HepG2 (cell line): ENCODE results near the gene INAFM1.

ENCODE experiments used
- CTCF ChIP-seq: sonication (generic); formaldehyde crosslinking; IDR thresholded peaks from 2 replicates; pipeline ENCODE4 v1.5.0; 2020; ENCODE audit warnings: mild to moderate bottlenecking, missing genetic modification reagents, moderate library complexity
- EP300 ChIP-seq, 3 experiments: sonication (generic) in 1 of 3; formaldehyde crosslinking in 1 of 3; IDR thresholded peaks; 2 replicates each; pipeline versions ENCODE4 v1.5.1 to v1.6.1; 2011 to 2020; ENCODE audit warnings: low read depth in 2 of 3, low read length in 2 of 3, borderline replicate concordance in 1 of 3, improper control_type of control experiment in 1 of 3, mild to moderate bottlenecking in 1 of 3, missing genetic modification reagents in 1 of 3, moderate library complexity in 1 of 3
- EZH2 ChIP-seq: conservative IDR thresholded peaks from 2 replicates; pipeline ENCODE4 v1.6.1; 2012; ENCODE audit warnings: mild to moderate bottlenecking, low read depth, low read length, moderate library complexity
- JUND ChIP-seq: sonication (generic); formaldehyde crosslinking; IDR thresholded peaks from 2 replicates; pipeline ENCODE4 v1.8.0; 2022; ENCODE audit warnings: mild to moderate bottlenecking, missing genetic modification reagents
- PRDM15 ChIP-seq: sonication (generic); formaldehyde crosslinking; IDR thresholded peaks from 2 replicates; pipeline ENCODE4 v1.4.0; 2020; ENCODE audit warnings: missing genetic modification reagents
- SMAD1 ChIP-seq: sonication (generic); formaldehyde crosslinking; IDR thresholded peaks from 2 replicates; pipeline ENCODE4 v1.4.0; 2020; ENCODE audit warnings: missing genetic modification reagents, low read depth, mild to moderate bottlenecking, borderline replicate concordance
- TBP ChIP-seq: sonication (generic); formaldehyde crosslinking; IDR thresholded peaks from 2 replicates; pipeline ENCODE4 v1.5.0; 2020; ENCODE audit warnings: missing genetic modification reagents
- TCF12 ChIP-seq, 2 experiments: fragments of 450-650 bp in 1 of 2; sonication (generic) in 1 of 2; formaldehyde crosslinking in 1 of 2; IDR thresholded peaks; 2 replicates each; pipeline versions ENCODE4 v1.6.1 to v1.8.0; 2017 to 2022; ENCODE audit warnings: antibody characterized with exemption in 1 of 2, mild to moderate bottlenecking in 1 of 2, missing genetic modification reagents in 1 of 2, moderate library complexity in 1 of 2
- ZNF737 ChIP-seq: sonication (generic); formaldehyde crosslinking; IDR thresholded peaks from 2 replicates; pipeline ENCODE4 v1.5.0; 2020; ENCODE audit warnings: missing genetic modification reagents, mild to moderate bottlenecking, borderline replicate concordance
- ZNF780A ChIP-seq: sonication (generic); formaldehyde crosslinking; IDR thresholded peaks from 2 replicates; pipeline ENCODE4 v1.8.0; 2022; ENCODE audit warnings: mild to moderate bottlenecking, missing genetic modification reagents, moderate library complexity
- TF ChIP-seq, protein P1 (sequence below): sonication (generic); formaldehyde crosslinking; IDR thresholded peaks from 2 replicates; pipeline ENCODE4 v1.9.0; 2021; ENCODE audit warnings: missing genetic modification reagents, borderline replicate concordance

DNA sequence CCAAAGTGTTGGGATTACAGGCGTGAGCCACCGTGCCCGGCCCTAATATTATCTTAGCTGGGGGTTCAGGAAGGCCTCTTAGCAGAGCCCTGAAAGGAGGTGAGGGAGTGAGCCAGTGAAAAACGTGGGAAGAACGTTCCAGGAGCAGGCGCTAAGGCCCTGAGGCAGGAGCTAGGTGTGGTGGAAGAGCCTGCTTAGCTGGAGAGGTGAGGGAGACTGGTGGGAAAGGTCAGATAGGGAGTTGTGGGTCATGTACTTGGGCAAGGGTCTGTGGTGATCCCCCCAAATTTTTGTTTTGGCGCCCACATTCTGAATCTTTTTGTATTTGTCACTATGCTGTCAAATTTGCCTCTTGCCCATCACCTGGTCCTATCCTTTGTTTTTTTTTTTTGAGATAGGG lies 5.1 kb upstream of the INAFM1 start:
- TF ChIP-seq JUND (CRISPR knock-in tag) (no peak), CTCF (CRISPR knock-in tag) (no peak), SMAD1 (CRISPR knock-in tag) (no peak), EZH2 (no peak), TCF12 (IDR thresholded peaks at IDR 0.05) (no peak), TCF12 (CRISPR knock-in tag; IDR thresholded peaks at IDR 0.05) (no peak), PRDM15 (CRISPR knock-in tag) (no peak), EP300 (IDR thresholded peaks at IDR 0.05; ENCODE audit: low read depth in 2 of 2, low read length in 2 of 2) (no peak), EP300 (CRISPR knock-in tag; IDR thresholded peaks at IDR 0.05; ENCODE audit: borderline replicate concordance) (no peak), ZNF737 (CRISPR knock-in tag) (no peak), ZNF780A (CRISPR knock-in tag) (no peak), TBP (CRISPR knock-in tag) (no peak)
- TF ChIP-seq, protein P1, sequence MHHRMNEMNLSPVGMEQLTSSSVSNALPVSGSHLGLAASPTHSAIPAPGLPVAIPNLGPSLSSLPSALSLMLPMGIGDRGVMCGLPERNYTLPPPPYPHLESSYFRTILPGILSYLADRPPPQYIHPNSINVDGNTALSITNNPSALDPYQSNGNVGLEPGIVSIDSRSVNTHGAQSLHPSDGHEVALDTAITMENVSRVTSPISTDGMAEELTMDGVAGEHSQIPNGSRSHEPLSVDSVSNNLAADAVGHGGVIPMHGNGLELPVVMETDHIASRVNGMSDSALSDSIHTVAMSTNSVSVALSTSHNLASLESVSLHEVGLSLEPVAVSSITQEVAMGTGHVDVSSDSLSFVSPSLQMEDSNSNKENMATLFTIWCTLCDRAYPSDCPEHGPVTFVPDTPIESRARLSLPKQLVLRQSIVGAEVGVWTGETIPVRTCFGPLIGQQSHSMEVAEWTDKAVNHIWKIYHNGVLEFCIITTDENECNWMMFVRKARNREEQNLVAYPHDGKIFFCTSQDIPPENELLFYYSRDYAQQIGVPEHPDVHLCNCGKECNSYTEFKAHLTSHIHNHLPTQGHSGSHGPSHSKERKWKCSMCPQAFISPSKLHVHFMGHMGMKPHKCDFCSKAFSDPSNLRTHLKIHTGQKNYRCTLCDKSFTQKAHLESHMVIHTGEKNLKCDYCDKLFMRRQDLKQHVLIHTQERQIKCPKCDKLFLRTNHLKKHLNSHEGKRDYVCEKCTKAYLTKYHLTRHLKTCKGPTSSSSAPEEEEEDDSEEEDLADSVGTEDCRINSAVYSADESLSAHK = no peak
